ENCODE measurements around the gene SCO1.
A peak's percentile ranks its signal among the peaks of the same experiment; 100 is the strongest.

SCO1 gene

DNA sequence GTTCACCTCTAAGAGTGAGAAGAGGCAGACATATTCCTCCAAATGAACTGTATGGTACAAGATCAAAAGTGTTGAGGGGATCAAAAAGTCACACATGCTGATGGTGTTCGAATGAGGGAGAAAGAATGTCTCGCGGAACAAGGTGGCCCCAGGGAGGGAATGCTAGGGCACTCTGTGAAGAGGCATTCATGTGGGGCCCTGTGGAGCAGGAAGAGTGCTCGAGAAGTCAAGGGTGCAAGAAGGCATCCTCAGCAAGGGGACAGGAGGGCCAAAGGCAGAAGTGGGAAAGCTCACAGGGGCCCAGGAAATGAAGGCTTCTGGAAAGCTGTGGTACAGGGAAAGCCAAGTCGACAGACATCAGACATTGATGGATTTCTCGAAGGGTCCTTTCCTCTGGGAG, 34.1 kb downstream of the SCO1 start:
- no peak for DNase-seq (ENCODE audit: insufficient read length, low spot score)
- TF ChIP-seq POU2F2 (IDR thresholded peaks at IDR 0.05; ENCODE audit: low read depth, low read length) (no peak), POLR2AphosphoS5 (IDR thresholded peaks at IDR 0.05; ENCODE audit: low read depth, low read length) (no peak), POLR2A (IDR thresholded peaks at IDR 0.05; ENCODE audit: low read depth, low read length) (no peak), TAF1 (IDR thresholded peaks at IDR 0.05; ENCODE audit: low read depth, low read length) (no peak), PAX5 (IDR thresholded peaks at IDR 0.05; ENCODE audit: insufficient read depth, low read length, severe bottlenecking) (no peak)
- no peak for FAIRE-seq

DNA sequence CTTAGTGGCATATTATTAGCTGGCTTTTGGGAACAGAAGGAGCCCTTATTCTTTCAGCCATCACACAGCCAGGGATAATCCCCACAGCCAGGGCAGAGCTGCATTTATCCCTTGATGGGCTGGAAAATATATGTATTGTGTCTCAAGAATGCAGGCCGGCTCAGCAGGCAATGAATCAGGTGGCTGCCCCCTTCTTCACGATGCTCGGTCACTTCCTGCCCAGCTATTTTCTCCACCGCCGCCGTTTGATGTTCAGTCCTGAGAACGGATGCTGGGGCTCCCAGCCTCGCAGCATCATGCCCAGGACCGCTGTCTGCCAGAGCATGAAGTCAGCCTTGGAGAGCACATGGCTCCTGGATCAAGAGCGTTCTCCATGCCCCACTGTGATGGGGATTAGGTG, 35.9 kb downstream of the SCO1 start:
- TF ChIP-seq SPI1 (IDR thresholded peaks at IDR 0.05; ENCODE audit: low read depth, low read length) (no peak), PAX5 (IDR thresholded peaks at IDR 0.05; ENCODE audit: insufficient read depth, low read length, severe bottlenecking) (no peak), POLR2A (IDR thresholded peaks at IDR 0.05; ENCODE audit: low read depth, low read length) (no peak), POU2F2 (IDR thresholded peaks at IDR 0.05; ENCODE audit: low read depth, low read length) (no peak), TAF1 (IDR thresholded peaks at IDR 0.05; ENCODE audit: low read depth, low read length) (no peak), POLR2AphosphoS5 (IDR thresholded peaks at IDR 0.05; ENCODE audit: low read depth, low read length) (no peak)
- DNase-seq (ENCODE audit: insufficient read length, low spot score) (no peak), FAIRE-seq (no peak)

DNA sequence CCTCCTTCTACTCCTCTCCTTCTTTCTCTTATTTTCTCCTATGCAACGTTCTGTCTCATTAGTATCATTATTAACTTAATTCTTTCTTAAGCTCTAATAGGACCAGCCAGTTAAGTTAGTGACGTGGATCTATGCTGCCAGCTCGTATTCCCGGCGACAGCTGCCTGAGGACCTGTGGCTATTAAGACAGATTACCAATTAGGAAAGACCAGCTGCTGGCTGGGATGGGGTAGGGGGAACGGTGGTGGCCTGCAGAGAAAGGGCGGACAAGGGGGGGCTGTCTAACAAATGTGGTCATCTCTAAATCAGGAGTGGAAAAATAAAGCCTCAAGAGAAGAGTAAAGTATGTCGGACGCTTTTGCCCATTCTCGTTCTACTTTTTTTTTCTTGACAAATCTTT, 39.5 kb downstream of the SCO1 start:
- DNase-seq (ENCODE audit: insufficient read length, low spot score) (no peak), FAIRE-seq (no peak)
- TF ChIP-seq POLR2A (IDR thresholded peaks at IDR 0.05; ENCODE audit: low read depth, low read length), result no peak
- no peak for TF ChIP-seq SPI1 (IDR thresholded peaks at IDR 0.05; ENCODE audit: low read depth, low read length)
- no peak for TF ChIP-seq POU2F2 (IDR thresholded peaks at IDR 0.05; ENCODE audit: low read depth, low read length)
- TF ChIP-seq PAX5 (IDR thresholded peaks at IDR 0.05; ENCODE audit: insufficient read depth, low read length, severe bottlenecking), result no peak
- TF ChIP-seq TAF1 (IDR thresholded peaks at IDR 0.05; ENCODE audit: low read depth, low read length), result no peak
- no peak for TF ChIP-seq POLR2AphosphoS5 (IDR thresholded peaks at IDR 0.05; ENCODE audit: low read depth, low read length)

DNA sequence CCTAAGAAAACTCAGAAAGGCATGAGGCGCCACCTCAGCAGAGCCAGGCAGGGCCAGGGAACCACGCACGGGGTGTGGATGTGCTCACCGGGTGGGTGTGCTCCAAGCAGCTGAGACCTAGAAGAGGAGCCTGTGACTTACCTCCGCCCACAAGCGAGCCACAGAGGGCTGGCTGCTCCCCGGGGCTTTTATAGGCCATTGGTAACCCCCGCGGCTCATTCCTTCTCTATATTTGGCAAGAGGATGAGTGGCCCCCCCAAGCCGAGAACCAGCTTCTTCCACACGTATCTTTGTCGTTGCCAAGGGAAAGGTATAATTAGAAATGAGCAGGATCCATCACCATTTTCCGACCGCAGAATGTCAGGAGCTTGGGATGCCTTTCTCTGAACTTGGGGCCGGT, 40.2 kb downstream of the SCO1 start, which contains the start of gene MYH3:
Gene MYH3, minus strand, starts transcription at position 162 of the 400 bp plus-strand sequence. CDS start 2,245 bp downstream, outside the sequence.
- no peak for FAIRE-seq
- no peak for TF ChIP-seq POU2F2 (IDR thresholded peaks at IDR 0.05; ENCODE audit: low read depth, low read length)
- TF ChIP-seq SPI1 (IDR thresholded peaks at IDR 0.05; ENCODE audit: low read depth, low read length), result no peak
- no peak for TF ChIP-seq POLR2A (IDR thresholded peaks at IDR 0.05; ENCODE audit: low read depth, low read length)
- TF ChIP-seq POLR2AphosphoS5 (IDR thresholded peaks at IDR 0.05; ENCODE audit: low read depth, low read length), result no peak
- no peak for TF ChIP-seq TAF1 (IDR thresholded peaks at IDR 0.05; ENCODE audit: low read depth, low read length)
- TF ChIP-seq PAX5 (IDR thresholded peaks at IDR 0.05; ENCODE audit: insufficient read depth, low read length, severe bottlenecking), result no peak
- no peak for DNase-seq (ENCODE audit: insufficient read length, low spot score)

DNA sequence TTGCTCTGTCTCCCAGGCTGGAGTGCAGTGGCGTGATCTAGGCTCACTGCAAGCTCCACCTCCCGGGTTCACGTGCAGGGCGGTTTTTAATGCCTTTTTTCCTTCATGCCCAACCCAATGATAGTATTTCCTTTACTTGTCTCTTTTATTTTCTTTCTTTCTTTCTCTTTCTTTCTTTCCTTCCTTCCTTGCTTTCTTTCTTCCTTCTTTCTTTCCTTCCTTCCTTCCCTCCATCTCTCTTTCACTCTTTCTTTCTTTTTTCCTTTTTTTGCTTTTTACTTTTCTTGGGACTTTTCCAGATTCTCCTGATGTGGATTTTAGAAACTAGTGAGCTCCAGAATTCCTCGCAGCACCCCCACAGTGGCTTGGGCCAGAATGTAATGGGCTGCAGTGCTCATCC, 43.3 kb downstream of the SCO1 start:
- FAIRE-seq, result no peak
- no peak for DNase-seq (ENCODE audit: insufficient read length, low spot score)

DNA sequence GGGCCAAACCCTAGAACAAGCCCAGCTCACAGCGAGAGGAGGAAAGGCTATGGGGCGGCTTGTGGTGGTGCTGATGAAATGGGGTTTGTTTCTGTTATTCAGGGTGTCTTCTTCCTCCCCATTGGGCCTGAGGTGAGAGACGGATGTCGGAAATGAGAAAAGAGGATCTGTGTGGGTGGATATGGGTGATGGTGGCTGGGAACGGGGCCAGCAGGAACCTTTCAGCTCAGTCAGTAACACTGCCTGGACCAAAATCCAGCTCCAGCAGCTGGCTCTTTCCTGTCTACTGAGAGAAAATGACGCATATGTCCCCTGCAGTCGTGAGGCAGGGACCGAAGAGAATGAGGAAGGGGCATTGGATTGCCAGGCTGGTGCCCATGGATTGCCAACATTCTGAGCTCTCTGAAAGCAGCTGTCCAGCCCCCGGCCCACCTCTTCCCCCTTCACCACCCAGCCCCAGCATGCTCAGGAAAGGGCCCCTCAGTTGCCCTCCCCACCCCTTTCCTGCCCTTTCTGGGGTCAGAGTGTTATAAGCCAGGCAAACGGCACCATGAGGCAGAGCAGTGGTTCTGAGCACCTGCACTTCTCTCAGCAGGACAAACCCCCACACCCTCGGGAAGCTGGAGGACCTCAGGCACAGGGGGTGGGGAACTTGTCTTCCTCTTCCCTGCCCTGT, 44.2 kb downstream of the SCO1 start:
- FAIRE-seq (peak; percentile 5), DNase-seq (ENCODE audit: insufficient read length, low spot score) (no peak)
- TF ChIP-seq POLR2A (IDR thresholded peaks at IDR 0.05; ENCODE audit: low read depth, low read length) (no peak), SPI1 (IDR thresholded peaks at IDR 0.05; ENCODE audit: low read depth, low read length) (no peak), TAF1 (IDR thresholded peaks at IDR 0.05; ENCODE audit: low read depth, low read length) (no peak), POU2F2 (IDR thresholded peaks at IDR 0.05; ENCODE audit: low read depth, low read length) (no peak), POLR2AphosphoS5 (IDR thresholded peaks at IDR 0.05; ENCODE audit: low read depth, low read length) (no peak), PAX5 (IDR thresholded peaks at IDR 0.05; ENCODE audit: insufficient read depth, low read length, severe bottlenecking) (no peak)

More for the DNA sequence above, 43.3 kb downstream of the SCO1 start:
- no peak for TF ChIP-seq POU2F2 (IDR thresholded peaks at IDR 0.05; ENCODE audit: low read depth, low read length)

DNA sequence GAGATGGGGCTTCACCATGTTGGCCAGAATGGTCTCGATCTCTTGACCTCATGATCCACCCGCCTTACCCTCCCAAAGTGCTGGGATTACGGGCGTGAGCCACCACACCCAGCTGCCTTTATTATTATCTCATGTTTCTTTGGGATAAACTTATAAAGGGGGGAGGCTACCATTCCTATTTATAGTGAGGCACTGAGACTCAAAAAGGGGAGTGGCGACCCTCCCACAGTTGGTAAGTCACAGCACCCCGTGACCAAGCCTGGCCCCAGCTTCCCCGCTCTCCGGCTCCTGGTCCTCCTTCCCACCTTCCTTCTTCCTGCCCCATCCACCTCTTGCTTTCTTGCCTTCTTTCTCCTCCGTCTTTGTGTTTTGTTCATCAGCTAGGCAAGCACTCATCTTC, 45.4 kb downstream of the SCO1 start:
- DNase-seq (ENCODE audit: insufficient read length, low spot score), result no peak
- TF ChIP-seq POLR2AphosphoS5 (IDR thresholded peaks at IDR 0.05; ENCODE audit: low read depth, low read length), result no peak
- TF ChIP-seq TAF1 (IDR thresholded peaks at IDR 0.05; ENCODE audit: low read depth, low read length), result no peak
- TF ChIP-seq SPI1 (IDR thresholded peaks at IDR 0.05; ENCODE audit: low read depth, low read length), result no peak
- no peak for TF ChIP-seq POLR2A (IDR thresholded peaks at IDR 0.05; ENCODE audit: low read depth, low read length)
- TF ChIP-seq PAX5 (IDR thresholded peaks at IDR 0.05; ENCODE audit: insufficient read depth, low read length, severe bottlenecking), result no peak
- TF ChIP-seq POU2F2 (IDR thresholded peaks at IDR 0.05; ENCODE audit: low read depth, low read length), result no peak
- FAIRE-seq, result no peak

DNA sequence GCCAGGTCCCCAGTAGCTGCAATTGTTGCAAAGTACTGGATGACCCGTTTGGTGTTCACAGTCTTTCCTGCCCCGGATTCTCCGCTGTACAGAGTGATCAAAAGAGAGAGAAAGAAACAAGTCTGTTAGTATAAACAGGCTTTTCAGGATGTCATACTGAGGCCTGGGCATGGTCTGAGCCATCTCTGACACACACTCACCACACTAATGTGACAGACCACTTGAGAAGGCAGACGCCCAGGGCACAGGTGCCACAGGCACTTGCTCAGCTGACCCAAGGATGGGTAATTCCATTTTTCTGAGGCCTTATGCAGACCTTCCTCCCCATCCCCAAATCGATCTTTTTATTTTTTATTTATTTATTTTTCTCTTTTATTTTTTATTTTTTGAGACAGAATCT, 47.7 kb downstream of the SCO1 start:
- no peak for FAIRE-seq
- TF ChIP-seq PAX5 (IDR thresholded peaks at IDR 0.05; ENCODE audit: insufficient read depth, low read length, severe bottlenecking), result no peak
- TF ChIP-seq POLR2A (IDR thresholded peaks at IDR 0.05; ENCODE audit: low read depth, low read length), result no peak
- no peak for TF ChIP-seq SPI1 (IDR thresholded peaks at IDR 0.05; ENCODE audit: low read depth, low read length)
- TF ChIP-seq POLR2AphosphoS5 (IDR thresholded peaks at IDR 0.05; ENCODE audit: low read depth, low read length), result no peak
- no peak for TF ChIP-seq POU2F2 (IDR thresholded peaks at IDR 0.05; ENCODE audit: low read depth, low read length)
- TF ChIP-seq TAF1 (IDR thresholded peaks at IDR 0.05; ENCODE audit: low read depth, low read length), result no peak
- DNase-seq (ENCODE audit: insufficient read length, low spot score), result no peak

DNA sequence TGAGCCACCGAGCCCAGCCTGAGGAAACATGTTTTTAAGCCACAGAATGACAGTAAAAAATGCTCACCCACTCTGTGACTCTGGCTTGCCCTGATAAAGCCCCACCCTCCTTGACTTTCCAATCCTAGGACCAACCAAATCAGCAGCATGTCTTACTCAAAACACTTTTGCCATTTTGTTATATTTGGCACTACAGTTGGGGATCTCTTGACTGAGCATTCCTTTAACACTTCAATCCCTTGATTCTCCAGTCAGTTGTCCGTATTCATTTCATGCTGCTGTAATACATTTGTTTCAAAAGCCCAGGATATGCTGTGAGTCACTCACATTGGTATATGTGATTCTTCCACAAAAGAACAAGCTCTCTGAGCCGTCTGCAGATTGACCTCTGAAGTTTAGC, 48.4 kb downstream of the SCO1 start:
- DNase-seq (ENCODE audit: insufficient read length, low spot score), result no peak
- no peak for TF ChIP-seq TAF1 (IDR thresholded peaks at IDR 0.05; ENCODE audit: low read depth, low read length)
- TF ChIP-seq SPI1 (IDR thresholded peaks at IDR 0.05; ENCODE audit: low read depth, low read length), result no peak
- no peak for TF ChIP-seq POLR2A (IDR thresholded peaks at IDR 0.05; ENCODE audit: low read depth, low read length)
- no peak for TF ChIP-seq PAX5 (IDR thresholded peaks at IDR 0.05; ENCODE audit: insufficient read depth, low read length, severe bottlenecking)
- FAIRE-seq, result no peak

DNA sequence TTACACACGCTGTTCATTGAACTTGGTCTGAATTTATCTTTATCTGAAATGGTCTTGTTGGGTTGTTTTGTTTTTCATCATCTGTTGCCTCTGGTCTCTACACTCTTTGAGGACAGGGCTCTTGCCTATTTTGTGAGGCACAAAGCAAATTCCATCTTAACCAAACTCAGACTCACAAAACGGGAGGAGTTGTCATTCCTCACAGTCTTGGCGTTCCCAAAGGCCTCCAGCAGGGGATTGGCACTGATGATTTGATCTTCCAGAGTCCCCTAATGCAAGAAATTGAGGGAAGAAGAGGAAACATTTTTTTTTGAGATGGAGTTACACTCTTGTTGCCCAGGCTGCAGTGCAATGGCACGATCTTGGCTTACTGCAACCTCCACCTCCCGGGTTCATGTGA, 49.0 kb downstream of the SCO1 start:
- no peak for DNase-seq (ENCODE audit: insufficient read length, low spot score)
- TF ChIP-seq SPI1 (IDR thresholded peaks at IDR 0.05; ENCODE audit: low read depth, low read length) (no peak), POU2F2 (IDR thresholded peaks at IDR 0.05; ENCODE audit: low read depth, low read length) (no peak), POLR2AphosphoS5 (IDR thresholded peaks at IDR 0.05; ENCODE audit: low read depth, low read length) (no peak), POLR2A (IDR thresholded peaks at IDR 0.05; ENCODE audit: low read depth, low read length) (no peak), TAF1 (IDR thresholded peaks at IDR 0.05; ENCODE audit: low read depth, low read length) (no peak), PAX5 (IDR thresholded peaks at IDR 0.05; ENCODE audit: insufficient read depth, low read length, severe bottlenecking) (no peak)
- no peak for FAIRE-seq
